CD14-positive monocyte (primary cell): Measurements from ENCODE around the gene TXNDC11. TPM values are rescaled to one million over a fixed set of nuclear protein-coding genes. Genes with fewer than 3 reads are reported as not detected.

ENCODE experiments used
- DNase-seq, 3 donors: peaks; one replicate each; pipeline ENCODE4 v3.0.0-alpha.2; 2011 to 2022
- H2AFZ ChIP-seq: 2 replicates; pipeline ENCODE4 v1.6.0; 2012; ENCODE audit warnings: mild to moderate bottlenecking, low read depth, low read length, inconsistent platforms; ENCODE audit not compliant: insufficient read depth, poor library complexity, severe bottlenecking
- H3K27ac ChIP-seq, 2 donors: 1 replicate in 1 of 2; 2 replicates in 1 of 2; pipeline ENCODE4 v1.5.1; 2012 to 2013; ENCODE audit warnings: low read length in 2 of 2, control low read depth in 1 of 2, inconsistent platforms in 1 of 2, low read depth in 1 of 2, mild to moderate bottlenecking in 1 of 2
- H3K27me3 ChIP-seq, 2 donors: one replicate each; pipeline versions ENCODE4 v1.6.0 to v1.6.1; 2011 to 2013; ENCODE audit warnings: low read length in 2 of 2; ENCODE audit not compliant: control insufficient read depth in 2 of 2, insufficient read depth in 2 of 2
- H3K36me3 ChIP-seq, 2 donors: replicated peaks in 1 of 2; 1 replicate in 1 of 2; 2 replicates in 1 of 2; pipeline versions ENCODE4 v1.5.1 to v1.6.1; 2012 to 2013; ENCODE audit warnings: low read length in 2 of 2, control low read depth in 1 of 2, inconsistent platforms in 1 of 2, mild to moderate bottlenecking in 1 of 2; ENCODE audit not compliant: insufficient read depth in 2 of 2, control insufficient read depth in 1 of 2
- H3K4me1 ChIP-seq, 2 donors: 1 replicate in 1 of 2; 2 replicates in 1 of 2; pipeline versions ENCODE4 v1.5.1 to v1.6.1; 2012 to 2013; ENCODE audit warnings: low read length in 2 of 2, control low read depth in 1 of 2, inconsistent platforms in 1 of 2, mild to moderate bottlenecking in 1 of 2, moderate library complexity in 1 of 2; ENCODE audit not compliant: insufficient read depth in 2 of 2, control insufficient read depth in 1 of 2
- H3K4me2 ChIP-seq: replicated peaks from 2 replicates; pipeline ENCODE3; 2012; ENCODE audit warnings: low read length, moderate library complexity, mild to moderate bottlenecking; ENCODE audit not compliant: poor library complexity, severe bottlenecking; ENCODE audit errors: extremely low read depth
- H3K4me3 ChIP-seq, 3 experiments: fragments of 200-600 bp in 1 of 3; sonication (generic) in 1 of 3; replicated peaks in 1 of 3; 1 replicate in 2 of 3; 2 replicates in 1 of 3; pipeline ENCODE4 v1.5.1; 2011 to 2013; ENCODE audit warnings: low read length in 3 of 3, mild to moderate bottlenecking in 3 of 3, control low read depth in 2 of 3, low read depth in 2 of 3, inconsistent platforms in 1 of 3, moderate library complexity in 1 of 3
- H3K79me2 ChIP-seq: 2 replicates; pipeline ENCODE4 v1.6.0; 2012; ENCODE audit warnings: mild to moderate bottlenecking, control low read depth, inconsistent platforms, low read length, moderate library complexity; ENCODE audit not compliant: insufficient read depth
- H3K9ac ChIP-seq: 2 replicates; pipeline ENCODE4 v1.6.0; 2017; ENCODE audit warnings: low read length, mild to moderate bottlenecking; ENCODE audit not compliant: insufficient read depth, poor library complexity, severe bottlenecking
- H3K9me3 ChIP-seq, 2 donors: replicated peaks in 1 of 2; 1 replicate in 1 of 2; 2 replicates in 1 of 2; pipeline versions ENCODE4 v1.5.1 to v1.6.1; 2012 to 2013; ENCODE audit warnings: low read length in 2 of 2, control low read depth in 1 of 2; ENCODE audit not compliant: control insufficient read depth in 1 of 2, insufficient read depth in 1 of 2
- H4K20me1 ChIP-seq: 2 replicates; pipeline ENCODE4 v1.6.0; 2012; ENCODE audit warnings: mild to moderate bottlenecking, low read length, control low read depth, moderate library complexity; ENCODE audit not compliant: insufficient read depth
- H3K27ac Mint-ChIP-seq, 7 donors: one replicate each; pipeline ENCODE4 v1.8.0; 2020; ENCODE audit warnings: mild to moderate bottlenecking in 7 of 7, mixed read lengths in 7 of 7, moderate library complexity in 6 of 7, inconsistent platforms in 2 of 7
- H3K27me3 Mint-ChIP-seq, 3 donors: one replicate each; pipeline ENCODE4 v1.8.0; 2021 to 2022; ENCODE audit warnings: low read depth in 3 of 3, mild to moderate bottlenecking in 3 of 3, mixed read lengths in 3 of 3, moderate library complexity in 3 of 3, inconsistent platforms in 1 of 3
- H3K36me3 Mint-ChIP-seq, 2 donors: one replicate each; pipeline ENCODE4 v1.8.0; 2020; ENCODE audit warnings: mixed read lengths in 2 of 2, inconsistent platforms in 1 of 2, mild to moderate bottlenecking in 1 of 2
- H3K4me1 Mint-ChIP-seq: one replicate; pipeline ENCODE4 v1.8.0; 2020; ENCODE audit warnings: mild to moderate bottlenecking, mixed read lengths
- H3K4me3 Mint-ChIP-seq, 2 donors: one replicate each; pipeline ENCODE4 v1.8.0; 2020; ENCODE audit warnings: mild to moderate bottlenecking in 2 of 2, mixed read lengths in 2 of 2, moderate library complexity in 1 of 2
- H3K9me3 Mint-ChIP-seq, 7 donors: one replicate each; pipeline ENCODE4 v1.8.0; 2020 to 2022; ENCODE audit warnings: mixed read lengths in 7 of 7, mild to moderate bottlenecking in 6 of 7, moderate library complexity in 6 of 7, inconsistent platforms in 2 of 7
- WGBS: methylation state at CpG from one replicate; pipeline ENCODE4 v1.1.5; 2013; ENCODE audit warnings: missing lambda C conversion rate; ENCODE audit not compliant: insufficient coverage; 5-methylcytosine and 5-hydroxymethylcytosine counted together
- intact Hi-C, 2 donors: fragments of 100-400 bp; cut with micrococcal nuclease; formaldehyde crosslinking; loops; one replicate each; pipeline versions ENCODE4 v1.15.0 to v1.15.1; 2023
- polyA plus RNA-seq, 3 donors: library from polyadenylated mRNA; depleted of rRNA in 1 of 3; unstranded in 2 of 3; stranded (reverse) in 1 of 3; fragments of 300-500 nt in 2 of 3; fragments of >200 nt in 1 of 3; fragmentation: Illumina TruSeq in 2 of 3; gene quantifications; 1 replicate in 2 of 3; 2 replicates in 1 of 3; pipeline ENCODE4 v1.2.3, GENCODE V29; 2012 to 2021
- TF ChIP-seq, protein P1 (sequence below): fragments of 200-600 bp; IDR thresholded peaks from one replicate; pipeline ENCODE4 v1.8.0; 2022; ENCODE audit warnings: antibody characterized with exemption, mild to moderate bottlenecking

The TXNDC11 gene
- polyA plus RNA-seq, 3 donors = 32.9 to 60.0 (median 40.6) TPM

DNA sequence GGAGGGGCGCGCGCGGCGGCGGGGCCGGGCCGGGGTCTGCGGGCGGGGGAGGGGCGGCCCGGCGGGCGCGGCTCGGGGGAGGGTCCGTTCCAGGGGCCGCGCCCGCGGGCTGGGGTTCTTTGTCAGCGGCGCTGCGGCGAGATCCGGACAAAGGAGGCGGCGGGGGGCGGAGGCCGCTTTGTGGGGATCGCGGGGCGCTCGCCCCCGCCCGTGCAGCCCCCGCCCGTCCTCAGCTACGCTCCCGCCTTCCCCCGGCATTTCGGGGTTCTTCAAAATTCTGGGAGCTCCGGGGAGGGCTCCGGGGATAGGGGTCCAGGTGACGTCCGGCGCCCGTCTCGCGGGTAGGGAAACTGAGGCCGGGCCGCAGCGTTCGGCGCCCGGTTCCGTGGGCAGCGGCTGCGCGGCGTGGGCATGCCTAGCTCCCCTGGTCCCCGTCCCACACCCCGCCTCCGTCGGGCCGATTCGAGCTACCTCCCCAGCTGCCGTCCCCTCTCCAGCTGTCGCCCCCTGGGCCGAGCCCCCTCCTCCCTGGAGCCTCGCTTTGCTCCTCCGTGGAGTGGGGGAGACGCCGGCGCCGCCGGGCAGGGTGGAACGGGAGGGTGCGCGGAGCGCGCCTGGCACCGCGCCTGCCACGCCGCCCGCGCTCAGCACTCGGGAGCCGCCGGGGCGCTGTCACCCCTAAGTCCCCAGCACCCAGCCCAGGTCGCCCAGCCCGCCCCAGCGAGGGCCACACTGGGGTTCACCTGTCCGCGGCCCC lies 73.9 kb downstream of the TXNDC11 start:
- Histone ChIP-seq H3K79me2 (peaks cover 51% of the 10 kb centered on the region), H3K4me3 (peak overlapping the region; percentile 79 to 92 (median 91)), H2AFZ (no peak overlapping the region), H3K36me3 (peaks cover 4 to 8% of the 10 kb centered on the region in 2 donors), H3K9ac (peak overlapping the region; percentile 96), H4K20me1 (peaks cover 50% of the 10 kb centered on the region), H3K27ac (peak overlapping the region; percentile 95 to 96), H3K9me3 (no peaks in the 10 kb centered on the region), H3K27me3 (no peaks in the 10 kb centered on the region), H3K4me1 (peaks cover 47 to 52% of the 10 kb centered on the region in 2 donors), H3K4me2 (peak overlapping the region; percentile 88)
- Mint-ChIP-seq H3K27me3 (peaks cover 13 to 18% (median 15%) of the 10 kb centered on the region in 3 donors), H3K4me1 (peaks cover 55% of the 10 kb centered on the region), H3K36me3 (peaks cover 20 to 30% of the 10 kb centered on the region in 2 donors), H3K9me3 (peaks cover 0 to 4% (median 0%) of the 10 kb centered on the region in 7 donors), H3K27ac (peak overlapping the region; percentile 94 to 98 (median 97)), H3K4me3 (peak overlapping the region; percentile 91 to 92)
- intact Hi-C loops = loop anchor here (2.0 to 5.0 kb wide), 2 partner anchors 32 to 34 kb away; no protein-coding TSS in a partner anchor
- no peak for DNase-seq
- WGBS = under 1% methylated on average over 94 of the region's 97 CpGs
- TF ChIP-seq, protein P1, sequence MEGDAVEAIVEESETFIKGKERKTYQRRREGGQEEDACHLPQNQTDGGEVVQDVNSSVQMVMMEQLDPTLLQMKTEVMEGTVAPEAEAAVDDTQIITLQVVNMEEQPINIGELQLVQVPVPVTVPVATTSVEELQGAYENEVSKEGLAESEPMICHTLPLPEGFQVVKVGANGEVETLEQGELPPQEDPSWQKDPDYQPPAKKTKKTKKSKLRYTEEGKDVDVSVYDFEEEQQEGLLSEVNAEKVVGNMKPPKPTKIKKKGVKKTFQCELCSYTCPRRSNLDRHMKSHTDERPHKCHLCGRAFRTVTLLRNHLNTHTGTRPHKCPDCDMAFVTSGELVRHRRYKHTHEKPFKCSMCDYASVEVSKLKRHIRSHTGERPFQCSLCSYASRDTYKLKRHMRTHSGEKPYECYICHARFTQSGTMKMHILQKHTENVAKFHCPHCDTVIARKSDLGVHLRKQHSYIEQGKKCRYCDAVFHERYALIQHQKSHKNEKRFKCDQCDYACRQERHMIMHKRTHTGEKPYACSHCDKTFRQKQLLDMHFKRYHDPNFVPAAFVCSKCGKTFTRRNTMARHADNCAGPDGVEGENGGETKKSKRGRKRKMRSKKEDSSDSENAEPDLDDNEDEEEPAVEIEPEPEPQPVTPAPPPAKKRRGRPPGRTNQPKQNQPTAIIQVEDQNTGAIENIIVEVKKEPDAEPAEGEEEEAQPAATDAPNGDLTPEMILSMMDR = no peak

DNA sequence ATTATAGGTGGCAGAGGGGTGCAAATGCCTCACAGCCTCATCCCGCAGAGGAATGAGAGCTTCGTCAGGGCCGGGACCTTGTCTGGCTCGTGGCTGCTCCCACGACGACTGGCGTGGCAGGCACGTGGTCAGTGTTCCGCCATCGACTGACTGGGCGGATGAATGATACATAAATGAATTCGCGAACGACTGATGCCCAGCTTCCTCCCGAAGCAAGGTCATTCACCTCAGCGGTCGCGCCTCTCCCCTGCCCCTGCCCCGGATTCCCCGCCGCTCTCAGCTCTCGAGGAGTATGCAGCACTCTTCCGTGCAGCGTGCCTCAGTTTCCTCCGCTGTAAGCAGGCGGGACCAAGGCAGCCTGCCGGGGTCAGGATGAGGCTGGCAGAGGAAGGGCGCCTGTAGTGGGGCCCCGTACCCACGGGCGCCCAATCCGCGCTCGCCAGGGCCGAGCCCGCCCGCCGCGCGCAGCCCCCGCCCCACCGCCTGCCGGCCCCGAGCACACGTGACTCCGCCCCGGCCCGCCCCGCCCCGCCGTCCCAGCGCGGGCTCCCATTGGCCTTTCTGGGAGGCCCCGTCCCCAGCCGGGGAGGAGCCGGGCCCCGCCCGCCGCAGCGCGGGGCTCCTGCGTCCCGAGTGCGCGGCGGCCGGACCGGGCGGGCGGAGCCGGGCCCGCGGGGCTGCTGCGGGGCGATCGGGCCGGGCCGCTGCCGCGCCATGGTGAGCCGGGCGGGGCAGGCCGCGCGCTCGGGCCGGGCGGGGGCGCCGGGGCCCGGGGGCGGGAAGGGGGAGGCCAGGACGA lies 74.6 kb downstream of the TXNDC11 start, which contains the start of gene SNN:
SNN (plus strand) TSS at position 632 of the 799 bp plus-strand sequence. CDS start 7,605 bp downstream, outside the sequence.
- H3K9me3 ChIP-seq = no peaks in the 10 kb centered on the region
- 7% methylated on average over 66 of the region's 93 CpGs for WGBS
- peaks cover 14 to 19% (median 18%) of the 10 kb centered on the region in 3 donors for H3K27me3 Mint-ChIP-seq
- no peaks in the 10 kb centered on the region for H3K27me3 ChIP-seq
- H3K36me3 Mint-ChIP-seq = peaks cover 17 to 23% of the 10 kb centered on the region in 2 donors
- intact Hi-C loops = loop anchor here (2.0 to 5.0 kb wide), 2 partner anchors 33 to 34 kb away; no protein-coding TSS in a partner anchor
- peak within 1 kb of the TSS; percentile 95 to 96 for H3K27ac ChIP-seq
- H4K20me1 ChIP-seq = peaks cover 42% of the 10 kb centered on the region
- peaks cover 39 to 45% of the 10 kb centered on the region in 2 donors for H3K4me1 ChIP-seq
- no peaks in the 10 kb centered on the region for H3K36me3 ChIP-seq
- H3K27ac Mint-ChIP-seq = peak within 1 kb of the TSS; percentile 94 to 98 (median 97)
- peaks cover 43% of the 10 kb centered on the region for H3K79me2 ChIP-seq
- DNase-seq = peak; percentile 82 to 87 (median 83)
- peak within 1 kb of the TSS; percentile 88 for H3K4me2 ChIP-seq
- peak within 1 kb of the TSS; percentile 61 for H2AFZ ChIP-seq
- H3K4me3 Mint-ChIP-seq = peak within 1 kb of the TSS; percentile 91 to 92
- peaks cover 53% of the 10 kb centered on the region for H3K4me1 Mint-ChIP-seq
- TF ChIP-seq, protein P1 = no peak
- H3K4me3 ChIP-seq = peak within 1 kb of the TSS; percentile 79 to 92 (median 91)
- peaks cover 0 to 4% (median 0%) of the 10 kb centered on the region in 7 donors for H3K9me3 Mint-ChIP-seq
- peak within 1 kb of the TSS; percentile 96 for H3K9ac ChIP-seq
